Urinary bladder (tissue), 4 donors: Measurements from ENCODE around the gene ASIC2. TPM values are rescaled to one million over a fixed set of nuclear protein-coding genes. Genes with fewer than 3 reads are reported as not detected.

Source experiments
- DNase-seq: peaks from one replicate; pipeline ENCODE4 v3.0.0-alpha.2; 2015; ENCODE audit errors: extremely low spot score
- H3K27ac ChIP-seq: one replicate; pipeline ENCODE4 v1.5.1; 2013; ENCODE audit warnings: low read depth, mild to moderate bottlenecking, moderate library complexity
- H3K36me3 ChIP-seq: one replicate; pipeline ENCODE4 v1.6.1; 2013; ENCODE audit warnings: mild to moderate bottlenecking, moderate library complexity; ENCODE audit not compliant: insufficient read depth
- H3K4me1 ChIP-seq: one replicate; pipeline ENCODE4 v1.6.1; 2013; ENCODE audit warnings: mild to moderate bottlenecking, moderate library complexity; ENCODE audit not compliant: insufficient read depth
- H3K4me3 ChIP-seq: one replicate; pipeline ENCODE4 v1.5.1; 2013; ENCODE audit warnings: low read depth, low read length
- WGBS: extraction: QIAGEN DNeasy Blood & Tissue Kit; methylation state at CpG from one replicate; pipeline ENCODE4 v1.1.7; 2013; 5-methylcytosine and 5-hydroxymethylcytosine counted together
- polyA plus RNA-seq: library from polyadenylated mRNA; stranded (reverse); fragments of 200-250 nt; gene quantifications from one replicate; pipeline ENCODE4 v1.2.3, GENCODE V29; 2013
- total RNA-seq: library from RNA; depleted of rRNA; stranded (reverse); fragments of >200 nt; gene quantifications from one replicate; pipeline ENCODE4 v1.2.3, GENCODE V29; 2014
- donor health status: healthy with polysubstance abuse.
- donor health status: healthy.

The ASIC2 gene
- total and polyA plus RNA-seq, 2 donors = 0.09 to 1.1 TPM

DNA sequence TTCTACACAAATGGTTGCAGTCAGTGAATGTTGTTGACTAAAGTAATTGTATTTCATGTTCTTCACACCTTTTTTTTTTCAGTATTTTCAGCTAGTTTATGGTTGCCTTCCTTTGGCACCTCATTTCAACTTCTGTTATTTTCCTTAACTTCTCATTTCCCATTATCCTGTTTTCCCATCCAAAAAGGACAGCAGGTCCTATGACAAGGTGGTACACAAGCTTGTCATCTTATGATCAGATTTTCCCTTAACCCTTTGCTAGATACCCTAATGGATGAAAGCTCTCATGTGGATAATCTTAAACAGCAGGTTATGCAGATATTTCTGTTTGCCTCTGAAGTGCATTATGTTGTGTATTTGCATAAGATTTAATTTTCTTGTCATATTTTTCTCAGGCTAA lies 7.1 kb upstream of the ASIC2 start:
- Histone ChIP-seq H3K4me1 (no peaks in the 10 kb centered on the region), H3K4me3 (no peak overlapping the region), H3K27ac (no peak overlapping the region), H3K36me3 (no peaks in the 10 kb centered on the region)
- DNase-seq = no peak

DNA sequence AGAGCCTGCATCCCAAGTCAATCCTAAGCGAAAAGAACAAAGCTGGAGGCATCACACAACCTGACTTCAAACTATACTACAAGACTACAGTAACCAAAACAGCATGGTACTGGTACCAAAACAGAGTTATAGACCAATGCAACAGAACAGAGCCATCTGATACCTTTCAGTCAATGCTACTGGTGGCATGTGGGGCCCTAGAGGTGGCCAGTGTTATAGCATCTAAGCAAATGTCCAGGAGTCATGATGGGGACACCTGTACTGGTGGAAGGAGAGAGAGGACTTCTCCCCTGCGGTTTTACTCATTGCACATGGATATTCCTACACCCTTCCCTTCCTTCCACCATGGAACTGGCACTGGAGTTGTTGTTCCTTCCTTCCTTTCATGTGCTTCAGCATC lies 6.0 kb upstream of the ASIC2 start:
- Histone ChIP-seq H3K36me3 (no peaks in the 10 kb centered on the region), H3K27ac (no peak overlapping the region), H3K4me1 (no peaks in the 10 kb centered on the region), H3K4me3 (no peak overlapping the region)
- DNase-seq = no peak
- 82% methylated on average over 2 of the region's 2 CpGs for WGBS

DNA sequence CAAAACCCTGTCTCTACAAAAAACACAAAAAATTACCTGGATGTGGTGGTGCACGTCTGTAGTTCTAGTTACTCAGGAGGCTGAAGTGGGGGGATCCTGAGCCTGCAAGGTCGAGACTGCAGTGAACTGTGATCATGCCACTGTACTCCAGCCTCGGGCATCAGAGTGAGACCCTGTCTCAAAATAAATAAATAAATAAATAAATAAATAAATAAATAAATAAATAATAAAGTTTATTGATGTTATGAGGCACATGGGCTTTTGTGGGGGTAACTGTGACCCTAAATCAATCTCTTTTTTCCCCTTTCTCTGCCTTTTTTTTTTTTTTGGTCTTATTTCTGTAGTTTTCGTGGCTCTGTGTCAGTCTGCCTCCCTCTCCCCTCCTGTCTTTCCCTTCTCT lies 4.5 kb upstream of the ASIC2 start:
- WGBS = 84% methylated on average over 4 of the region's 4 CpGs
- no peak for DNase-seq
- Histone ChIP-seq H3K4me1 (no peaks in the 10 kb centered on the region), H3K4me3 (no peak overlapping the region), H3K27ac (no peak overlapping the region), H3K36me3 (no peaks in the 10 kb centered on the region)

- no peak for DNase-seq
- Histone ChIP-seq H3K4me3 (no peak overlapping the region), H3K4me1 (peaks cover 4% of the 10 kb centered on the region), H3K27ac (no peak overlapping the region), H3K36me3 (no peaks in the 10 kb centered on the region)
- 36% methylated on average over 1 of the region's 1 CpG for WGBS
Measured at GRCh38 chr17:33294994-33295393, 1.9 kb upstream of the ASIC2 start.

GRCh38 chr17:33292201-33292980 lies 704 bp downstream of the ASIC2 start:
- WGBS = under 1% methylated on average over 70 of the region's 72 CpGs
- DNase-seq = no peak

DNA sequence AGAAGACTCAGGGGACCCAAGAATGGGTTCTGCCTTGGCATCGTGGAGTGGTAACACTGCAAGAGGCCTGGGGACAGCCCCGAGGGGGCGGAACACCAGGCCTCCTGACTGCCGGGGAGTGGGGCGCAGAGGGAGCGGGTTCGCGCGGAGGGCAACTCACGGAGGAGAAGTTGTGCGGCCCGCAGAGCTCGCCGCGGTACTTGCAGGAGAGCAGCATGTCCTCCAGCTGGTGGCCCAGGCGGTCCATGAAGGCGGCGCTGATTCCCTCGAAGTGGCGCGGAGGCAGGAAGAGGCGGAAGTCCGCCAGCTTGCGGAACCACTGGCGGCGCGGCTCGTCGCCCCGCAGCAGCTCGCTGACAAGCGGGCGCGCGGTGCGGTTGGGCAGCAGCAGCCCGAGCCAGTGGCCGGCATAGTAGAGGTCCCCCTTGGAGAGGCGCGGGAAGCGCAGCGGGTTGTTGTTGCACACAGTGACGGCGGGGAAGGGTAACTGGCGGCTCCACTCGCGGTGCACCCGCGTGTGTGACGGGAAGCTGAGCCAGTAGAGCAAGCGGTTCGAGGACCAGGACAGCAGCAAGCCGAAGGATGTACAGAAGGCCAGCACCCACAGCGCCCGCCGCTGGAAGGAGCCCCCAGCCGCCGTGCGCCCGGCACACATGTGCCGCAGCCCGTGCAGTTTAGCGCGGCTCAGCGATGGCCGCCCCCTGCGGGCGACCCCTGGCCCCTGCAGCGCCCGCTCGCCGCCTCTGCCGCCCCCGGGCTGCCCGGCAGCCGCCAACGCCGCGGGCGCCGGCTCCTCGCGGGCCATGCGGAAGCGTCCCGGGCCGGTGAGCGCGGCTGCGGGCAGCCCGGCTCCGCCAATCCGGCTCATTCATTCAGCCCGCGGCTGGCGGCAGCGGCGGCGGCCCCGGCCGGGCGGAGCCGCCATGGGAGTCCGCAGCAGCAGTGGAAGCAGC lies 1.6 kb downstream of the ASIC2 start:
- Histone ChIP-seq H3K4me1 (peaks cover 4% of the 10 kb centered on the region), H3K4me3 (peak overlapping the region; percentile 48), H3K36me3 (no peaks in the 10 kb centered on the region), H3K27ac (no peak overlapping the region)
- no peak for DNase-seq
- WGBS = under 1% methylated on average over 104 of the region's 104 CpGs

More at GRCh38 chr17:33292201-33292980, 704 bp downstream of the ASIC2 start:
- H3K36me3 ChIP-seq = no peaks in the 10 kb centered on the region
- H3K4me3 ChIP-seq = peak overlapping the region; percentile 48
- H3K27ac ChIP-seq = no peak overlapping the region
- peaks cover 4% of the 10 kb centered on the region for H3K4me1 ChIP-seq

DNA sequence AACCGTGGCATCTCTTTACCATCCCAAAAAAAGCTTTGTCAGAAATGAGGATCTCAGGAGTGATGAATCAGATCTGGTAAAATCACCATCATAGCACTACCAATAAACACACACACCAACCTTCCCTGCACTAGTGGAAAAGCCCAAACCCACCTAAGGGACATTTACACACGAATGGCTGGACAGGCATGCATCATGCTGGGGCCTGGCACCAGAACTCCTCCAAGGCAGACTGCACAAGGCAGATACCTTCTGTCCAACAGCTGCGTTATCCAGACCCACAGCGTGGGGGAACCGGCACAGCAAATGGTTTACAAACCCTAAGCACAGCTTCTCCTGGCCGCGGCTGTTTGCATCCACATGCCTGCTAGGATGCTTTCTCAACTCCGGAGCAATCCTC lies 2.8 kb downstream of the ASIC2 start:
- Histone ChIP-seq H3K4me1 (peaks cover 4% of the 10 kb centered on the region), H3K4me3 (no peak overlapping the region), H3K36me3 (no peaks in the 10 kb centered on the region), H3K27ac (no peak overlapping the region)
- DNase-seq = no peak
- 72% methylated on average over 8 of the region's 8 CpGs for WGBS

- 51% methylated on average over 1 of the region's 1 CpG for WGBS
- DNase-seq = no peak
Measured at GRCh38 chr17:33288954-33289353, 4.1 kb downstream of the ASIC2 start.

GRCh38 chr17:33287096-33287725 lies 5.9 kb downstream of the ASIC2 start:
- Histone ChIP-seq H3K4me3 (no peak overlapping the region), H3K27ac (no peak overlapping the region), H3K36me3 (no peaks in the 10 kb centered on the region), H3K4me1 (peaks cover 2% of the 10 kb centered on the region)
- 69% methylated on average over 3 of the region's 3 CpGs for WGBS
- DNase-seq = no peak

More at GRCh38 chr17:33288954-33289353, 4.1 kb downstream of the ASIC2 start:
- Histone ChIP-seq H3K36me3 (no peaks in the 10 kb centered on the region), H3K4me1 (peaks cover 4% of the 10 kb centered on the region), H3K27ac (no peak overlapping the region), H3K4me3 (no peak overlapping the region)

- WGBS = 66% methylated on average over 3 of the region's 3 CpGs
- no peak for DNase-seq
- H3K4me1 ChIP-seq = no peaks in the 10 kb centered on the region
- H3K4me3 ChIP-seq = no peak overlapping the region
- H3K36me3 ChIP-seq = no peaks in the 10 kb centered on the region
- H3K27ac ChIP-seq = no peak overlapping the region
Measured at GRCh38 chr17:33285413-33285812, 7.7 kb downstream of the ASIC2 start.

- no peak overlapping the region for H3K4me3 ChIP-seq
- no peak overlapping the region for H3K27ac ChIP-seq
- H3K4me1 ChIP-seq = no peaks in the 10 kb centered on the region
- 11% methylated on average over 4 of the region's 4 CpGs for WGBS
- DNase-seq = peak; percentile 15
- H3K36me3 ChIP-seq = no peaks in the 10 kb centered on the region
Measured at GRCh38 chr17:33284022-33284421, 9.1 kb downstream of the ASIC2 start.

DNA sequence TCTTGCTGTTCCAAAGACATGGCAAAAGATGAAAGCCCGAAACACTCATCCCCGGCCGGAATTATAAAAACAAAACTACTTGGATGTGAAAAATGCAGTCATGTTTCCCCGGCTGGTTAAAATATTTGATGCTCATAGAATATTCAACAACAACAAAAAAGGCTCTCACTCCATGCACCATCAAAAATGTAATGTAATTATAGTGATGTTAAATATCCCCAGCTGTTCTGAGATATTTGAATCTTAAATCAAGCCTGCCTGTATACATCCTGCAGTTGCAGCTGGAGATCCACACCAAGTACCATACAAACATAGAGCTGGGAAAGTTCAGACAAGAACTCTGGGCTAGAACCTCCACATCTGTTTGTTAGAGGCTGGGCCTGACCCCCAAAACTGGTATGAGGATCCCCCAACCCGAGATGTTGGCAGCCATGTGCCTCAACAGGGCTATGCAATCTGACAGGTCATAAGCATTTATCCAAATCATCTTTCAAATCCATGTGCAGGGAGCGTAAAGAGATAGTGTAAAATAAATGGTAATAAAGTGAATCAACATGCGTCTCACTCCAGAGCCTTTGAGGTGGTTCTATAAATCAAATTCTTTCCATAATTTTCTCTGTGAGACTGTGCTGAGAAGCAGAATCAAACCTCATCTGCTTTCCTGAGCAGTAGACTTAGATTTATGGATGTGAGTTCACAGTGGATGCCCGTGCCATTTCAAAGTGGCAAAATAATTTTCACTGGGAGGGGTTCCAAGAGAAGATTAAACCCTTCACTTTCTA lies 12.7 kb downstream of the ASIC2 start:
- DNase-seq = no peak
- Histone ChIP-seq H3K36me3 (no peaks in the 10 kb centered on the region), H3K4me3 (no peak overlapping the region), H3K27ac (no peak overlapping the region), H3K4me1 (no peaks in the 10 kb centered on the region)
- 59% methylated on average over 8 of the region's 8 CpGs for WGBS
